ENCODE data around the gene USHBP1.

DNA sequence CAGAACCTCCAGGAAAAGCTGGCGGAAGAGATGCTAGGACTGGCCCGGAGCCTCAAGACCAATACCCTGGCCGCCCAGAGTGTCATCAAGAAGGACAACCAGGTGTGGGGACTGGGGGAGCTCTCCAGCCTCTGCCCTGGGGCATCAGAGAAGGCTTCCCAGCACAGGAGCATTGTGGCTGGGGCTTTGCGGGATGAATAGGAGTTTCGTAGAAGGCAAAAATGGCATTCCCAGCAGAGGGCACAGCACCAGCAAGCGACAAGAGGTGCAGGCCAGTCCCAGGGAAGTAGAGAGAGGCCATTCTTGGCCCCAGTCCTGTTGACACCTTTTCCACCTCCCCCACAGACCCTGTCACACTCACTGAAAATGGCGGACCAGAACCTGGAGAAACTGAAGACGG is 45.3 kb downstream of the USHBP1 start:
- TF ChIP-seq, protein P1, sequence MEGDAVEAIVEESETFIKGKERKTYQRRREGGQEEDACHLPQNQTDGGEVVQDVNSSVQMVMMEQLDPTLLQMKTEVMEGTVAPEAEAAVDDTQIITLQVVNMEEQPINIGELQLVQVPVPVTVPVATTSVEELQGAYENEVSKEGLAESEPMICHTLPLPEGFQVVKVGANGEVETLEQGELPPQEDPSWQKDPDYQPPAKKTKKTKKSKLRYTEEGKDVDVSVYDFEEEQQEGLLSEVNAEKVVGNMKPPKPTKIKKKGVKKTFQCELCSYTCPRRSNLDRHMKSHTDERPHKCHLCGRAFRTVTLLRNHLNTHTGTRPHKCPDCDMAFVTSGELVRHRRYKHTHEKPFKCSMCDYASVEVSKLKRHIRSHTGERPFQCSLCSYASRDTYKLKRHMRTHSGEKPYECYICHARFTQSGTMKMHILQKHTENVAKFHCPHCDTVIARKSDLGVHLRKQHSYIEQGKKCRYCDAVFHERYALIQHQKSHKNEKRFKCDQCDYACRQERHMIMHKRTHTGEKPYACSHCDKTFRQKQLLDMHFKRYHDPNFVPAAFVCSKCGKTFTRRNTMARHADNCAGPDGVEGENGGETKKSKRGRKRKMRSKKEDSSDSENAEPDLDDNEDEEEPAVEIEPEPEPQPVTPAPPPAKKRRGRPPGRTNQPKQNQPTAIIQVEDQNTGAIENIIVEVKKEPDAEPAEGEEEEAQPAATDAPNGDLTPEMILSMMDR (IDR thresholded peaks at IDR 0.05 in 2 of 3, conservative IDR thresholded peaks at IDR 0.05 in 1 of 3; ENCODE audit: control insufficient read depth in 2 of 3, extremely low read depth in 1 of 3, insufficient read depth in 1 of 3, low read depth in 3 of 3, low read length in 3 of 3), result no peak
- no peak for TF ChIP-seq MYC (IDR thresholded peaks at IDR 0.05; ENCODE audit: insufficient read depth, insufficient read length, insufficient replicate concordance, low read length, severe bottlenecking)

Measured in GM12878 (cell line).